ENCODE results near the gene METTL16.

METTL16 gene

DNA sequence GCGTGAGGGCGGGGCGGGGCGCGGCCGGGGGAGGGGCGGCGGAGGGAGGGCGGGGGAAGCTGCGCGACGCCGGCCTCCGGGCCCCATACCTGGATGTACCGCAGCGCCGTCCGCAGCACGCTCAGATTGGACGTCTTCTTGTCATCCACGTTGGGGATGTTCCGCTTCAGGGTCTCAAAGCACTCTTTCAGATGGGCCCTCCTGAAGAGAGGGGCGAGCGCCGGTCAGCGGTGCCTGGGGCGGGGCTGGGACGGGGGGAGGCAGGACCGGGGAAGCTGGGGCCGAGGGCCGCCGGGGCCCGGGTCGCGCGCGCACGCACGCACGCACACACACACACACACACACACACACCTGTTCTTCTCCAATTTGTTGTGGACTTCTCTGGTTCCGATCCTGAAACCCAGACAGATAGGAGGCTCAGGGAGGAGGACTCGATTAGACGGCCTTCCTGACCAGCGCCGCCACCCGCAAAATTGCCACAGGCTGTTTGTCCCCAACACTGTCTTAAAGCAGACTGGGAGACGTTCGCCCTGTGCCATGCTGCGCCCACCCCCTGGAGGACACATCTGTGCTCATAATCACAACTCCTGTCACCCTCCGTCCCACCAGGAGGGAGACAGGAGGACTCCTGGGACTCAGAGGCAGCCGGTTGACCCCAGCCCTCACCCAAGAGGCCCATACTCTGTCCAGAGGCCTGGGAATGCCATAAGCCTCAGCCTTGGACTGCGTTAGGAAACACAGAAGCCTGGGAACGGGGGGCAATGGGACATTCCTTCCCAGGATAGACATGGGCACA lies 117.5 kb downstream of the METTL16 start:
- no peak for FAIRE-seq

DNA sequence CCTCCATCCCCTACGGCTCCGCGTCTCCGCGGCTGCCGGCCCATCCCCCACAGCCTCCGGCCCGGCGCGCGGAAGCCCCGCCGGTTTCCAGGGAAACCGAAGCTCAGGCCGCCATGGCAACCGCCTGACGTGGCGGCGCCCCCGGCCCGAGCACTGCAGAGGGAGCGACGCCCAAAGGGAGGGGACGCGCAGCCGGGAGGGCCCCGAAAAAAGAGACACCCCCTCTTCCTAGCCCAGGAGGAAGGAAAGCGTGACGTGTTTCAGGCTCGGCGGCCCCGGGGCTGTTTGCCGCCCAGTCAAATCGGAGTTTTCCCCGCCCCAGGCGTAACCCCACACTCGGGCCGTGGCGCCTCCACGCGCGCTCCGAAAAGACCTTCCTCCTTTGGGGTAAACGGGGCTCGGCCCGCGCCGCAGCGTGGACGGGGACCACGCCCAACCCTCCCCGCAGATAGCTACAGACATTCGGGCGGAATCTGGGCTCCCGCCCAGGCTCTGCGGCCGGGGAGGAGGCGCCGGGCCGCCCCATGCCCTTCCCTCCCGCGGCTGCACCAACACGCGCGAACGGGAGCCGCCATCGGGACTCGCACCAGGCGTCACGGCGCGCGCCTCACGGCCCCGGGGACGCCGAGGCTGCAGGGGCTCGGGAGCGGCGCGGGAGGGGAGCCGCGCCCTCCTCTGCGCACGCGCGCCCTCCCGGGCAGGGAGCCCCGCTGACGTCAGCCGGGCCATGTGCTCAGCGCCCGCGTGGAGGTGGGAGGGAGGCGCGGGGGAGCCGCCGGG lies 118.3 kb downstream of the METTL16 start:
- no peak for FAIRE-seq

DNA sequence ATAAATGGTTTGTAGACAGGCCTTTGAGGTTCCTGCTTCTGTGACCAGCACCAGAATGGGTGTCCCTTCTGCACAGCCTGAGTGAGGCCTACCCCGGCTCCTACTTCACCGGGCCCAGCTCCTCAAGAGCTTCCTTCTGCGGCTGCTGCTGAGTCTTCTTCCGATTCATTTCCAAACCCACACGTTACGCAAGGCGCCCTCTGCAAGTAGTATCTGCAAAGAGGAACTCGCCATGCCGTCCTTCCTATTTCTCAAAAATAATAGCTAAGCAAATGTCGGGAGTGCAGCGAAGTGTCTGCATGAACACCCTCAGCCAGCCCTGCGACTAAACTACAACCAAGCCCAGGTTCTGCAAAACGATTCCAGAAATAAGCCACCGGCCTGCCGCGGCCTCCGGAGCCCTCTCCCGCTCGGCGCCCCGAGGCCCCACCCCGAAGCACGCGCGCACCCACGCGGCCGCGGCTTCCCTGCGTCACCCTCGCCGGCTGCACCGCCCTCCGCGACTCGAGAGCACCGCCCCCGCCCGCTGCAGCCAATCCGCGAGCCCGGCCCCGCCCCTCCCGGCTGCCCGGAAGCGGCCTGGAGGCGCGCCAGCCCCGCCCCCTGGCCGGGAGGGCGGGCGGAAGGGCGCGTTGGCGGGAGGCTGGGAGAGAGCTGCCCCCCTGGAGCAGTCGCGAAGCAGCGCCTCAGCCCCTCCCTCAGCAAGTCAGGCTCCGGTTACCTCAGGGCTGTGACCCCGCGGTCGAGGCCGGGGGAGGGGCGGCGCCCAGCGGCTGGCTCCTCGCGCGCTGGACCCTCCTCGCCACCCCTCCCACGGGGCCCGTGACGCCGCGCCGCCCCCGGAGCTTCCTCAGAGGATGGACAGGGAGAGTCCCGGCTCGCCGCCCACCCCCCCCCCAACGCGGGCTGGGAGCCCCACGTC lies 119.2 kb downstream of the METTL16 start:
- no peak for FAIRE-seq

DNA sequence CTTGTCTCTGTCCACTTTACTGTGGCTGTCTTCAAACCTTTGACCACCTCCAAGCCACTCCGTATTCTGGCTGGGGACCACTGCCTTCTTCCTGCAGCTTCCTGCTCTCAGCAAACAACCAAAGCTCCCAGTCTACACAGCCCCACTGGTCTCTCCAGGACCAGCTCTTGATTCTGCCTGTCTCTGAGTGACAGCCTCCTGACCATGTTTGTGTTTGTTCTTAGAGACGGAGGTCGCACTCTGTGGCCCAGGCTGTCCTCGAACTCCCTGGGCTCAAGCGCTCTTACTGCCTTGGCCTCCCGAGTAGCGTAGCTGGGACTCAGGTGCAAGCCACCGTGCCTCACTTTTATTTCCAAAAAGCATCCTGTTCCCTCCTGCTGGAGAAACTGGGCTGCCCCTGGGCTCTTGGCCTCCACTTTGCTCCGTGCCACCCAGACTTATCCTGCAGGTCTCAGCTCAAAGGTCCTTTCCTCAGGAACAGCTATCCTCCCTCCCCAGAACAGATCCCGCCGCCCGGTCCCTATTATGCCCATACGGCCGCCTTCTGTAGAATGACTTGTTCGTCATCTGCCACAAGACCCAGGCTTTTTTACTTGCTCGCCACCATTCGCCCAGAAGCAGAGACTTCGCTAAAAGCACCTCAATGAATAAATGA lies 120.0 kb downstream of the METTL16 start:
- FAIRE-seq = no peak

DNA sequence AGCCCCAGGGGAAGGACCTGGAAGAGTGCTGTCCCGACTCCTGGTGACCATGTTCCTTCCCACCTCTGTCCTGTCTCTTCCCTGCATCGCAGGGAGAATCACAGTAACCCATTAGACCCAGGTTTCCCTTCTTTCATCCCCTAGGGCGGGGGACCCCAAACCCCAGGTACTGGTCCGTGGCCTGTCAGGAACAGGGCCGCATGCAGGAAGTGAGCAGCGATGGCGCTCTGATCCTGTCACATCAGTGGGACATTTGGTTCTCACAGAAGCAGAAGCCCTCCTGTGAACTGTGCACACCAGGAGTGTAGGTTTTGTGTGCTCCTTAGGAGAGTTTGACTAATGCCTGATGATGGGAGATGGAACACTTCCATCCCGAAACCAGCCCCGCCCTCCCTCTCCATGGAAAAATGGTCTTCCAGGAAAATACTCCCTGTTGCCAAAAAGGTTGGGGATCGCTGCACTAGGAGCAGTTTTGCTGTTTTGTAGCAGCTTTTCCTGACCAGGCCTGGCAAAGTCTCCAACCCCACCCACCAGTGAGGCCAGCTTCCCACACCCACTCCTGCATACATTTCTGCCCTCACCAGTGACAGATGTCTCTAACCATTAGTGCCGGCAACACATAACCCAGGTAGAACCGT lies 121.4 kb downstream of the METTL16 start:
- no peak for FAIRE-seq

DNA sequence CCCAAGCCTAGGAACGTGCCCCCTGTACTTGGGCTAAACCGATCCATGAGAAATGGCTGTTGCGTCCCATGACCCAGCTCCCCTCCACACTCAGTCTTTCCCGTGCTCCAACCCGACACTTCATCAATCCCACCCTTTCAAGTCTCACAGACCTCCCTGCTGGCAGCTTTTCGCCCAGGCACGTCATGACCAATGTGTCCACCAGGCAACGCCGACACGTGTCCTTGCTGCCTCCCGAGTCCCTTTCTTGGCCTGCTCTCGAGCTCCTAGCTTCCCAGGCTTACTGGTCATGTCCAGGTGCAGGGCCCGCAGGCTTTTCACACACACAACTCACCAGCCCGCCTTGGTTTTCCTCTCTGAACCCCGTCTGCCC lies 123.0 kb downstream of the METTL16 start:
- no peak for FAIRE-seq

DNA sequence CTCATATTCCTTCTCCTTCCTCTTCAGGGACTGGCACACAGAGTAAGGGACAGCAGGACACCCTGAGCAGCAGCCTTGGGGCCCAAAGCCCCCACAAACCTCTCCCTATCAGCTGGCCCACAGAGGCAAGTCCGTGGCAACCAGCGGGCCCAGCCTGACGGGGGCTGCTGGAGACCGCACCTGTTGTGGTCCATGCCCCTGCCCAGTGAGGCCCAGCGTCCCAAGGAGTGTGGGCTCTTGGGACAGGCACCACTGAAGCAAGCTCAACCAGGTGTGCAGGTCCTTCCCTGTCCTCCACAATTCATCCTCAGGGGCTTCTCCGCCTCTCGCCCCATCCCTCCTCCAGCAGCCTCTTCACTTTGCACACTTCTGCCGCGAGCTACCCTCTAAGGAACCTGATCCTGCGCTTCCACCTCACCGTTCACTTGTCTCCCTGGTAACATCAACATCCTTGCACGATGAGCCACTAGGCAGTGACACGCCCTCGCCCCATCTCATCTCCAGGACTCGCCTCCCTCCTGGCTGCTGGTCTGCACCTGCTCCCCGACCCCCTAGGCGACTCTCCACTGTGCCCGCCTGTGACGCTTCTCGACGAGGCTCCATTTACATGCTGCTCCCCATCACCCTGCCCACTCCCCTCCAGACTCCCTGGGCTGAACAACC lies 123.5 kb downstream of the METTL16 start:
- no peak for FAIRE-seq

DNA sequence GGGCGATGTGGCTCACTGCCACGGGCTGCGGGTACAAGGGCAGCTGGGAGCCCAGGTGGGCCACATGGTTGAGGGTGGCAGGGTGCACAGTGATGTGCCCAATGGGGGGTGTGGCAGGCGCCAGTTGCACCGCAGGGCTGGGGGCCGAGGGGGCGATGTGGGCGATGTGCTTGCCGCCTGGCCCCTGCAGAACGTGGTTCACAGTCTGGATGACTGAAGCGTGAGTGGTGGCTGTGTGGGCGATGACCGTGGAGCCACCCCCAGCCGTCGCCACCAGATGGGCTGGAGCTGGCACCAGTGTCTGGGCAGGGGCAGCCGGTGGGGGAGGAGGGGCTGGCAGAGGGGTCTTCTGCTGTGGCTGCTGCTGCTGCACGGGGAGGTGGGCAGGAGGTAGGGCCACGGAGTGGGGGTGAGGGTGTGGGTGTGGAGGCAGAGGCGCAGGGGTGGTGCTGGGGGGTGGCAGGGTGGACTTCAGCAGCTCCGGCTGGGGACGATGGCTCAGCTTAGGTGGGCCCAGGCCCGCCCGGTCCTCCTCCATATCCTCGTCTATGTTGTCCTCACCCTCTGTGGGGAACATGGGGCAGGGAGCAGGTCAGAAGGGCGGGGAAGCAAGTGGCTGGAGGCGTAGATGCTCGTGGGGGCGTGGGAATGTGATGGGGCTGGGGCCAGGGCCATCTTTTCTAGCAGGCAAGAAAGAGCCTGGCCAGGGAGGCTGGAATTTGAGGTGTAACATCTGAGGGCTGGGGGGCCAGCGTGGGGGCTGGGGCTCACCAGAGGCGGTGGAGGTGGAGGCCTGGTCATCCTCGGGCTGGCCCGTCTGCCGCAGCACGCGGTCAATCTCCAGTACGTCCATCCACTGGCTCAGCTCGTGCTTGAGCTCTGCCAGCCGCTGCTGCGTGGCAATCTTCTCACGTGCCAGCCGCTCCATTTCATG lies 124.3 kb downstream of the METTL16 start:
- no peak for FAIRE-seq

DNA sequence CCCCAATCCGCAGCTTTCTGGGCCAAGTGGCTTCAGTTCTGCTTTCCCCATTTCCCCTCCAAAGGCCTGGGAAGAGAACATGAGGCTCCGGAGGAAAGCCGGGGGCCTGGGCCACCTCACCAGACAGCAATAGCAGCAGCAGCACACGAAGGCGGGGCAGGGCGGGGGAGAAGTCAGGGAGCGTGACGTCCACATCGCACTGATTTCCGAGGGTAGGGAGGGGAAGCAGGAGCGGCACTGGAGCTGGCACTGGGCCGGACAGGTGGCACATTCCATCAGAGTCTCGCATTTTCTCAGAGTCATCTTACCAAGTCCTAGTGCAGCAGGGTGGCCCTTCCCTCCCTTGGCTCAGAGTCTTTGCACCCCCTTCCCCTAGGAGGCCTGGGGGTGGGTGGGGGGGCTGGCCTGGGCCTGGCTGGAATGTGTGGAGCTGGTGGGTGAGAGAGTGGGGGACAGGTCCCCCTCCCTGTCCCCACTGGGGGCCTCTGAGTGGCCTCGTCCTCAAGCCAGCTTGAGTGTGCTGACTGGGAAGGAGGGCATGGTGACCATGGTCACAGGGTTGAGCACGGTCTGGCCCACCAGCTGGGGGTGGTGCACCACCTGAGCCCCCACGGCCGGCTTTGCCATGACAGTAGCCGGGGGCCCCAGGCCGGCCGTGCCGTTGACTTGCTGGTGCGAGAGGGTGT lies 125.1 kb downstream of the METTL16 start:
- no peak for FAIRE-seq

DNA sequence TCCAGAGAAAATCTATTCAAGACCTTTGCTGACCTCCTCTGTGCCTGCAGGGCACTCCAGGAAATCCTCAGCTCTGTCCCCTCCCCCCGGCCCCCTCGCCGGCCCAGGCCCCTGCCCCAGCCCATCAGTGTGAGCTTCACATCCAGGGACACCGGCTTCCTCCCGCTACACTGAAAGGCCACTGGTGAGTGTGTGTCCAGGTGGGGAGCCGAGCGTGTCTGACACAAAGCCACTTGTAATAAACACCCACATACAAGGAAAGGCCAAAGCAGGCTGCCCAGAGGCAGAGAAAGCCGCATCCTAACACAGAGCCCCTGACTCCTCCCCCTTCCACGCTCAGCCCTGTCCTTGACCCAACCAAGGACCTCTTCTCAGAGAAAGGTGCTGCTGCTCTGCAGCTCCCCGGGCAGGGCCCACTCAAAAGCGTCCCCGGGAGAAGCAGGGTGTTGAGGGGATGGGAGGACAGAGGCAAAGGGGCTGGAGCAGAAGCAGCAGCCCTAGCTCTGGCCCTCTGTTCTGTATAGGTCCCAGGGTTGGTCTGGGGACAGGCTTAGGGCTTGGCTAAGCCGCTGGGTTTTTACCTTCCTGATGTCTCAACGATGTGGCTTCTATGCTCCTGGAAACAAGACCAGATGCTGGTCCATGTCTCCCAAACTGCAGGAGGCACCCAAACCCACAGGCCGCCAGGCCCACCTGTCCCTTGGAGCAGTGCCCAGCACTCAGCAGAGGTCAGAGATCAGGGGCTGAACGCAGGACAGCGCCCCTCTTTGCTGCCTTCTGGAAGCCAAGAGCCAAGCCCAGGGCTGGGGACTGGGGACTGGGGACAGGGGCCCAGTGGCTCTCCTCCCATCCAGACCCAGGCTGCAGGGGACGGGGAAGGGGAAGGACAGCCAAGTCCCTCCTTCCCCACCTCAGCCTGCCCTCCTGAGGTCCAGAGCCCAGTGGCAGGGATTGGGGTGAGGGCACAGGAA lies 126.2 kb downstream of the METTL16 start:
- FAIRE-seq = no peak

DNA sequence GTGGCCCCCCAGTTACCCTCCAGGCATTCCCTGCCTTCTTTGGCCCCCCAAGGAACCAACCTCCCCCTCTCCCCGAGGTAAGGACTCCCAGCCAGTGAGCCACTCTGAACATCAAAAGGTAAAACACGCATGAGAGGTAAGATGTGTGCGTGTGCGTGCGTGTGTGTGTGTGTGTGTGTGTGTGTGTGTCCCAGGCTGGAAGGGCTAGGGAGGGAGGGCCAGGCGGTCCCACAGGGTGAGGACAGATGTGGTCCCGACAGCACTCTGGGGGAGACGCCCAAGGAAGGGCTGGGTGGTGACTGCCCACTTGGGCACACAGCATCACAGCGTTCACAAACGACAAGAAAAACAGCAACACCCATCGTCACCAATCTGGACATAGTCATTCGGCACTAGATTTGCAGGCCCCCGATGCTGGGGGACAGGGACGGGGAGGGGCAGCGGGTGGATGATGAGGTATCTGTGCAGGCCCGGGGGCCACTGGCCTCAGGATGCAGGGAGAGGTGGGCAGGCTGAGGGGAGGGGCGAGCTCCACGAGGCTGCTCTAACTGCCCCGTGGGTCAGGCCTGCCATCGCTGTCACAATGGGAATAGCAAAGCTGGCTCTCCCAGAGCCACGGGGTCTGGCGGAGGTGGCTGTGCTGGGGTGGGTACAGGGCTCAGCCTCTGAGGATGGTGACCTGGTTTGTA lies 127.1 kb downstream of the METTL16 start:
- no peak for FAIRE-seq

DNA sequence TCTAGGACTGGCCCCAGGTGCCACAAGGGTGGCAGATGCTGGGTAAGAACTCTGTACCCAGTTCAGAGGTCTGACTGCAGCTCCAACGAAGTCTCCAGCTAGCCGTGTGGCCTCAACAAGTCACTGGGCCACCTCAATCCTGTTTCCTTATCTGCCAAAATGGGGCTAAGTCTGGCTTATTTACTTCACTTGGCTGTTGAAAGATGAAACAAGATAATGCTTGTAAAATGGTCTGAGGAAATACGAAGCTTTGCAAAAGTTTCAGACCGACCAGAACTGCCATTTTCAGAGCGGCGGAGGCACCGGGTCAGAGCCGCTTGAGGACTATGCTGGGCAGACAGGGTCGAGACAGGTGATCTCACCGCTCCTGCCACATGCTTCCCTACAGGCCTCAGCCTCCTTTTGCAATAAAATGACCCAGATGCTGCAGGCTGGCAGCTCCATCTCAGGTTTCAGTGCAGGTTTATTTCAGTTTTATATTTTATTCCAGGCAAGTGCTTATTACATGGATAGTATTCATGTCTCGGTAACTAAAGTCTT lies 128.0 kb downstream of the METTL16 start:
- FAIRE-seq = no peak

DNA sequence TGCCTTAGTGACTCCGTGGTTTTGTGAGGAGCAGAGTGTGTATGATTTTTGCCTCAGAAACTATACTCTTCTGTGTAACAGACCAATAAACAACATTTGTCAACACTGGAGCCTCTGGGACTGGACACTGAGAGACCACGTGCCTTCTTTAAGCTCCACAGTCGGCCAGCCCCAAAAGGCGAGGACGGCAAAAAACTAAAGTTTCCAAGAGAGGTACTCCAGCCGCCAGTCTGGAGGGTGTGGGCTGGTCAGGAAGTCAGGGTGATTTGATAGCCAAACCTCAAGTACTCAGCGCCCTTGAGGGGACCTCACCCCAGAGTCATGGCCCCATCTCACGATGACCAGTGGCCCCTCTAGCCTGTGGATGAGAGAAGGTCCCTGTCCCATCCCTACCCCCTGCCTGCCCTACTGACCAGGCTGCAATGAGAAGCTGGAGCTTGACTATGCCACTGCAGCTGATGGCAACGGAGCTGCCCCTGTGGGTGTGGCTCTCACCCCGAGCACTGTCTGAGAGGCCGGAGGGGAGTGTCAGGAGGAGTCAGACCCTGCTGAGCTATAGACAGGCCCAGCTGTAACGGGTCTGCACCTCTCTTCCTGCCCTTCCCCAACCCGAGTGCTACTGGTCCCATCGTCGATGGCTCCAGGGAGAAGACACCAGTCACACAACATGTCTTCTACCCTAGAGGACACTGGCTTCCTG lies 130.6 kb downstream of the METTL16 start:
- no peak for FAIRE-seq

DNA sequence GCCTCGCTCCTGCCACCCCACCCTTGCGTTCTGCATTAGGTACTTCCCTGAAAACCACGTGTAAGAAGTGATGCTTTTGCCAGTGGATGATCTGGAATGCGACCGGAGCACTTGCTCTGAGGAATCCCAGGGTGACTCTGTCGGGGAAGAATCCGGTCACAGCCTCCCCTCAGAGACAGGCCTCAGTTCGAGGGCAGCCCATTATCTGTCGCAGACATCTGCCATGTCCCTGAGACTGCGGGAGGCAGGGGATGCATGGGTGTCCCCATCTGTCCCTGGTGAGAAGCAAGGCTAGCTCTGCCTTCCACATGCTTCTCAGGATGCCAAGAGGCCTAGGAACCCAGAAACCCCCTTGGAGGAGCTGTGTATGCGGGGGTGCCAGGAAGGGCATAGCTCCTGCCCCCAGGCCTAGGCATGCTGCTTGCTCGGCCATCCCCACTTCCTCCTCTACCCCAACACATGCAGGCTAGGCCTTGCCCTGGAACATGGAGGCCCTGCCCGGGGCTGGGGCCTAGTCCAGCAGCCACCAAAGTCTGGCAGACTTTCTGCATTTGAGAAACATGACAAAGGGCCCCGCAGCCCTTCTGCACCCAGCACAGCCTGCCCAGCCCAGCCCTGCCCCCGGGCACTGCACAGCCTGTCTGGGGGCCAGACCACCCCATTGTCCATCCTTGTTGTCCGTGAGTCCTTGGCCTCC lies 131.3 kb downstream of the METTL16 start:
- no peak for FAIRE-seq

DNA sequence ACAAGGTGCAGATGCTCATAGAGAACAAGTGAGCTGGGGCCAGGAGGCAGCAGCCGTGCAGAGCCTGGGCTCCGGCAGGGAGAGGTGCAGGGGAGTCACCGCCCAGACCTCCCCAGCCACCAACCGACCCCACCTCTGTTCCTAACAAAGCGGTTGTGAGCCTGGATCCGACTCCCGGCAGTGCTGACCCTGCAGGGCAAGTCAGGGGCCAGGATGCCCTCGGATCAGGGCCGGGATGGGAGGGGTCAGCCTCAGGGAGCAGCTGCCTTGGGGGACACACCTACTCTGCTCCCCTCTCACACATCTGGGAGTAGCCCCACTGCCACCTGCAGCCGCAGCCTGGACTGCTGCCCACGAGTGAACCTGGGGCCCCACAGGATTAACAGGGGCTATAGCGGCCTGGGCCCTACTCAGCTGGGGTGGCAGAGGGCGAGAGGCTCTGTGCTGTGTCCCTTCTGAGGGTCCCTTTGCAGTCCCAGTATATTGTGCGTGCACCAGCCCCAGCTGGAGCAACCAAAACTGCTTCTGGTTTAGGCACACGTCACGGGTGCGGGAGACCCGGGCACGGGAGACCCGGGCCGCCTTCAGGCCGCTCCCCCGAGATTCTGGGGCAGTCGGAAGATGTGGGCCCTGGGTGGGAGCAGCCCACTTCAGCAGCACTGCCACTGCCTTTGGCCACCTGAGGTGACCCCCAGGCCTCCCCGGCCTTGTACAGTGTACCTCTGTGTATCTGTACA lies 132.0 kb downstream of the METTL16 start:
- no peak for FAIRE-seq

DNA sequence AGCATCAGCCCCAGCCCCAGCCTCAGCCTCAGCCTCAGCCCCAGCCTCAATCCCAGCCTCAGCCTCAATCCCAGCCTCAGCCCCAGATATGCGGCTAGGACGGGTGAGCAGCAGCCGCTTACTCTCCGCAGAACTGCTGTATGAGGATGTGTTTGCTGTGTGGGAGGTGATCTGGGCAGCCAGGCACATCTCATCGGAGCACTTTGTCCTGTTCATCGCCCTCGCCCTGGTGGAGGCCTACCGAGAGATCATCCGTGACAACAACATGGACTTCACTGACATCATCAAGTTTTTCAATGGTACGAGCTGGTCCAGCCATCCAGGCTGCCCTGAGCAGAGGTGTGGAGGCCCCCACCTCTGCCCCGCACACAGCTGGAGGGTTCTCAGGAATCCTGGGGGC lies 132.8 kb downstream of the METTL16 start:
- FAIRE-seq = no peak

Data from colon (tissue), 2 donors.